ENCODE results near the gene TDRD7.

Gene TDRD7

GRCh38 chr9:97408562-97408961 lies 3.3 kb upstream of the TDRD7 start:
- DNase-seq (ENCODE audit: low spot score): no peak
- no peak for TF ChIP-seq CTCF (IDR thresholded peaks at IDR 0.05; ENCODE audit: extremely low read depth, insufficient read depth, missing control alignments)
- in situ Hi-C loops (cut with MboI; ENCODE audit: low pct_unique_long_range_greater_than_20kb, low sequenced_read_pairs, unreplicated experiment): loop anchor here (10.0 kb wide), 1 partner anchor 206 kb away; no protein-coding TSS in a partner anchor

- no peak for TF ChIP-seq CTCF (IDR thresholded peaks at IDR 0.05; ENCODE audit: extremely low read depth, insufficient read depth, missing control alignments)
- DNase-seq (ENCODE audit: low spot score): no peak
- in situ Hi-C loops (cut with MboI; ENCODE audit: low pct_unique_long_range_greater_than_20kb, low sequenced_read_pairs, unreplicated experiment): no loop called here
Observed at GRCh38 chr9:97411440-97411788, 482 bp upstream of the TDRD7 start.

- TF ChIP-seq CTCF (IDR thresholded peaks at IDR 0.05; ENCODE audit: extremely low read depth, insufficient read depth, missing control alignments): no peak
- in situ Hi-C loops (cut with MboI; ENCODE audit: low pct_unique_long_range_greater_than_20kb, low sequenced_read_pairs, unreplicated experiment): no loop called here
- DNase-seq (ENCODE audit: low spot score): peak; percentile 62
Observed at GRCh38 chr9:97412626-97413385, 910 bp downstream of the TDRD7 start.

- DNase-seq (ENCODE audit: low spot score): no peak
- in situ Hi-C loops (cut with MboI; ENCODE audit: low pct_unique_long_range_greater_than_20kb, low sequenced_read_pairs, unreplicated experiment): no loop called here
- TF ChIP-seq CTCF (IDR thresholded peaks at IDR 0.05; ENCODE audit: extremely low read depth, insufficient read depth, missing control alignments): no peak
Observed at GRCh38 chr9:97413462-97413861, 1.6 kb downstream of the TDRD7 start.

GRCh38 chr9:97415146-97415545 lies 3.2 kb downstream of the TDRD7 start:
- in situ Hi-C loops (cut with MboI; ENCODE audit: low pct_unique_long_range_greater_than_20kb, low sequenced_read_pairs, unreplicated experiment): no loop called here
- no peak for TF ChIP-seq CTCF (IDR thresholded peaks at IDR 0.05; ENCODE audit: extremely low read depth, insufficient read depth, missing control alignments)
- DNase-seq (ENCODE audit: low spot score): no peak

- no peak for TF ChIP-seq CTCF (IDR thresholded peaks at IDR 0.05; ENCODE audit: extremely low read depth, insufficient read depth, missing control alignments)
- DNase-seq (ENCODE audit: low spot score): no peak
- in situ Hi-C loops (cut with MboI; ENCODE audit: low pct_unique_long_range_greater_than_20kb, low sequenced_read_pairs, unreplicated experiment): no loop called here
Observed at GRCh38 chr9:97418880-97419279, 7.0 kb downstream of the TDRD7 start.
